GM12878 (cell line): ENCODE data around the gene LMNTD2. TPM values are rescaled to one million over a fixed set of nuclear protein-coding genes. Genes with fewer than 3 reads are reported as not detected.
A peak's percentile ranks its signal among the peaks of the same experiment; 100 is the strongest.

Source experiments
- ATF3 ChIP-seq: IDR thresholded peaks from 2 replicates; pipeline ENCODE4 v1.6.1; 2011; ENCODE audit warnings: low read depth, mild to moderate bottlenecking, low read length, moderate library complexity, borderline replicate concordance; ENCODE audit errors: extremely low read depth
- BCL3 ChIP-seq: IDR thresholded peaks from 2 replicates; pipeline ENCODE4 v1.6.1; 2011; ENCODE audit warnings: borderline replicate concordance, low read depth, mild to moderate bottlenecking, moderate library complexity, low read length; ENCODE audit not compliant: insufficient read depth, poor library complexity, severe bottlenecking
- CBFB ChIP-seq: IDR thresholded peaks from 2 replicates; pipeline ENCODE4 v1.6.1; 2016; ENCODE audit warnings: antibody characterized with exemption, low read depth
- CTCF ChIP-seq, 3 experiments: IDR thresholded peaks in 2 of 3; conservative IDR thresholded peaks in 1 of 3; 2 replicates each; pipeline ENCODE4 v1.5.1; 2011; ENCODE audit warnings: low read depth in 3 of 3, low read length in 3 of 3, mild to moderate bottlenecking in 3 of 3, control low read depth in 2 of 3, moderate library complexity in 2 of 3, inconsistent platforms in 1 of 3, mixed read lengths in 1 of 3; ENCODE audit not compliant: control insufficient read depth in 2 of 3, insufficient read depth in 1 of 3; ENCODE audit errors: extremely low read depth in 1 of 3
- E2F4 ChIP-seq: IDR thresholded peaks from 2 replicates; pipeline ENCODE4 v1.6.1; 2012; ENCODE audit warnings: low read depth, low read length, improper control_type of control experiment
- E2F8 ChIP-seq: fragments of 450-650 bp; IDR thresholded peaks from 2 replicates; pipeline ENCODE4 v1.6.1; 2018; ENCODE audit warnings: mild to moderate bottlenecking, low read depth, moderate library complexity; ENCODE audit not compliant: partially characterized antibody
- EGR1 ChIP-seq, 2 experiments: IDR thresholded peaks; 1 replicate in 1 of 2; 2 replicates in 1 of 2; pipeline ENCODE4 v1.6.1; 2011 to 2012; ENCODE audit warnings: low read depth in 2 of 2, low read length in 2 of 2, borderline replicate concordance in 1 of 2, mild to moderate bottlenecking in 1 of 2, moderate library complexity in 1 of 2
- LARP7 ChIP-seq: fragments of 450-650 bp; IDR thresholded peaks from 2 replicates; pipeline ENCODE4 v1.6.1; 2017; ENCODE audit warnings: mild to moderate bottlenecking
- MYB ChIP-seq: fragments of 150-350 bp; IDR thresholded peaks from 2 replicates; pipeline ENCODE4 v1.6.1; 2014; ENCODE audit warnings: mild to moderate bottlenecking, low read depth, low read length, borderline replicate concordance
- PAX5 ChIP-seq: IDR thresholded peaks from 2 replicates; pipeline ENCODE4 v1.6.1; 2011; ENCODE audit warnings: low read depth, low read length, borderline replicate concordance
- RFX5 ChIP-seq: IDR thresholded peaks from 2 replicates; pipeline ENCODE4 v1.6.1; 2011; ENCODE audit warnings: low read depth, low read length, improper control_type of control experiment
- RUNX3 ChIP-seq: IDR thresholded peaks from 2 replicates; pipeline ENCODE4 v1.6.1; 2012; ENCODE audit warnings: low read length, inconsistent platforms
- SMAD1 ChIP-seq: fragments of 450-650 bp; IDR thresholded peaks from 2 replicates; pipeline ENCODE4 v1.6.1; 2018; ENCODE audit warnings: mild to moderate bottlenecking, low read depth; ENCODE audit not compliant: partially characterized antibody
- SMARCA5 ChIP-seq: fragments of 450-650 bp; IDR thresholded peaks from 2 replicates; pipeline ENCODE4 v1.6.1; 2017; ENCODE audit warnings: mild to moderate bottlenecking
- SRF ChIP-seq, 2 experiments: IDR thresholded peaks; 2 replicates each; pipeline ENCODE4 v1.6.1; 2011; ENCODE audit warnings: low read depth in 2 of 2, low read length in 2 of 2, mild to moderate bottlenecking in 1 of 2, moderate library complexity in 1 of 2
- STAT3 ChIP-seq: IDR thresholded peaks from 2 replicates; pipeline ENCODE4 v1.6.1; 2011; ENCODE audit warnings: low read depth, low read length, improper control_type of control experiment
- TBL1XR1 ChIP-seq: IDR thresholded peaks from 2 replicates; pipeline ENCODE4 v1.6.1; 2012; ENCODE audit warnings: low read depth, low read length, improper control_type of control experiment
- TCF12 ChIP-seq: IDR thresholded peaks from 2 replicates; pipeline ENCODE4 v1.6.1; 2011; ENCODE audit warnings: low read depth, mild to moderate bottlenecking, low read length
- YBX1 ChIP-seq: fragments of 450-650 bp; IDR thresholded peaks from 2 replicates; pipeline ENCODE4 v1.6.1; 2016; ENCODE audit warnings: antibody characterized with exemption
- YY1 ChIP-seq: IDR thresholded peaks from 2 replicates; pipeline ENCODE4 v1.6.1; 2011; ENCODE audit warnings: low read depth, mild to moderate bottlenecking, low read length
- ZSCAN29 ChIP-seq: fragments of 450-650 bp; IDR thresholded peaks from 2 replicates; pipeline ENCODE4 v1.6.1; 2017; ENCODE audit warnings: mild to moderate bottlenecking, moderate library complexity
- polyA plus RNA-seq, 11 experiments: library from polyadenylated mRNA; depleted of rRNA in 4 of 11; unstranded in 6 of 11; stranded (reverse) in 5 of 11; fragments of >200 nt; fragmentation: Nextera tagmentation in 4 of 11; fragmentation: Illumina TruSeq in 1 of 11; extraction: Ambion mirVana in 4 of 11; extraction: Trizol in 1 of 11; gene quantifications; 1 replicate in 1 of 11; 2 replicates in 10 of 11; pipeline versions ENCODE4 v1.2.1 to v1.2.3, GENCODE V29; 2011 to 2016; ENCODE audit warnings: inconsistent platforms in 2 of 11, missing spikeins in 2 of 11, low read depth in 1 of 11
- total RNA-seq, 4 experiments: library from RNA; depleted of rRNA in 3 of 4; stranded (reverse); fragments of >200 nt in 3 of 4; fragmentation: Illumina TruSeq in 1 of 4; extraction: Trizol in 1 of 4; gene quantifications; 2 replicates each; pipeline versions ENCODE4 v1.2.1 to v1.2.3, GENCODE V29; 2013 to 2021

The LMNTD2 gene
- total and polyA plus RNA-seq, 10 of the 15 experiments (the other 5 are each of a cell fraction or from before 2014, with no cell fraction given), result 0.22 to 4.1 (median 1.3) TPM; not detected in 2

GRCh38 chr11:560305-561147 lies at the start of gene LMNTD2, which contains the start of gene RASSF7 (continued):
- TF ChIP-seq EGR1 (IDR thresholded peaks at IDR 0.05; ENCODE audit: borderline replicate concordance in 1 of 2, low read depth in 2 of 2, low read length in 2 of 2) (peak in 1 of 2 experiments; percentile 72; a peak in 2 of 3 replicates), CBFB (no peak), E2F8 (no peak), ATF3 (no peak), RUNX3 (peak; percentile 79), RFX5 (no peak; the same call in 1 of the 2 replicates), YBX1 (no peak), SMAD1 (no peak), TBL1XR1 (no peak), SRF (IDR thresholded peaks at IDR 0.05; ENCODE audit: low read depth in 2 of 2, low read length in 2 of 2) (no peak), YY1 (no peak), TCF12 (no peak), STAT3 (no peak), E2F4 (no peak), CTCF (IDR thresholded peaks at IDR 0.05 in 2 of 3, conservative IDR thresholded peaks at IDR 0.05 in 1 of 3; ENCODE audit: control insufficient read depth in 2 of 3, extremely low read depth in 1 of 3, insufficient read depth in 1 of 3, low read depth in 3 of 3, low read length in 3 of 3) (no peak), LARP7 (peak; percentile 59), PAX5 (no peak; the same call in 1 of the 2 replicates), MYB (no peak), SMARCA5 (0 out of 2 replicates have a peak, but pooled peaks have one; percentile 50), BCL3 (no peak), ZSCAN29 (no peak)
